OCI-LY1 (cell line): Measurements from ENCODE around the gene TLE3.

Source experiments
- H2AFZ ChIP-seq: fragments of 200-600 bp; sonication (generic), shearing (Covaris generic); 2 replicates; pipeline ENCODE4 v1.6.0; 2014; ENCODE audit warnings: antibody characterized with exemption, mild to moderate bottlenecking, low read length
- H3F3A ChIP-seq: fragments of 200-600 bp; sonication (generic), shearing (Covaris generic); 2 replicates; pipeline ENCODE4 v1.6.0; 2014; ENCODE audit warnings: mild to moderate bottlenecking, antibody characterized with exemption, low read length, moderate library complexity; ENCODE audit not compliant: insufficient read depth
- H3K27ac ChIP-seq: fragments of 200-600 bp; sonication (generic); 2 replicates; pipeline ENCODE4 v1.5.1; 2014; ENCODE audit warnings: low read length, mixed run types, mild to moderate bottlenecking, low read depth; ENCODE audit not compliant: poor library complexity, severe bottlenecking
- H3K27me3 ChIP-seq: fragments of 200-600 bp; sonication (generic); 2 replicates; pipeline ENCODE4 v1.6.0; 2014; ENCODE audit warnings: antibody characterized with exemption, mild to moderate bottlenecking, low read length, moderate library complexity; ENCODE audit not compliant: insufficient read depth
- H3K36me3 ChIP-seq: fragments of 200-600 bp; sonication (generic); 2 replicates; pipeline ENCODE4 v1.6.1; 2014; ENCODE audit warnings: mild to moderate bottlenecking, antibody characterized with exemption, low read length, moderate library complexity, mixed read lengths; ENCODE audit not compliant: insufficient read depth
- H3K4me1 ChIP-seq: fragments of 200-600 bp; sonication (generic); 2 replicates; pipeline ENCODE4 v1.5.1; 2014; ENCODE audit warnings: mild to moderate bottlenecking, low read length, moderate library complexity; ENCODE audit not compliant: insufficient read depth, severe bottlenecking
- H3K4me2 ChIP-seq: fragments of 200-600 bp; sonication (generic), shearing (Covaris generic); 2 replicates; pipeline ENCODE4 v1.6.1; 2014; ENCODE audit warnings: low read length
- H3K4me3 ChIP-seq: fragments of 200-600 bp; sonication (generic); 2 replicates; pipeline ENCODE4 v1.5.1; 2014; ENCODE audit warnings: low read length, low read depth, mild to moderate bottlenecking, mixed read lengths; ENCODE audit not compliant: poor library complexity, severe bottlenecking
- H3K79me2 ChIP-seq: fragments of 200-600 bp; shearing (Covaris generic); 2 replicates; pipeline ENCODE4 v1.6.1; 2016; ENCODE audit warnings: mixed run types, low read length, mixed read lengths; ENCODE audit not compliant: insufficient read depth
- H3K9ac ChIP-seq: fragments of 200-600 bp; sonication (generic), shearing (Covaris generic); 2 replicates; pipeline ENCODE4 v1.6.1; 2014; ENCODE audit warnings: mild to moderate bottlenecking, low read length, mixed read lengths
- H3K9me2 ChIP-seq: fragments of 200-600 bp; sonication (generic), shearing (Covaris generic); 2 replicates; pipeline ENCODE4 v1.6.1; 2014; ENCODE audit warnings: low read depth, mild to moderate bottlenecking, low read length, mixed read lengths
- H3K9me3 ChIP-seq: fragments of 200-600 bp; shearing (Covaris generic); 2 replicates; pipeline ENCODE4 v1.6.1; 2014; ENCODE audit warnings: low read length, mixed read lengths
- H4K20me1 ChIP-seq: fragments of 200-600 bp; sonication (generic), shearing (Covaris generic); 2 replicates; pipeline ENCODE4 v1.6.0; 2016; ENCODE audit warnings: mild to moderate bottlenecking, low read length; ENCODE audit not compliant: insufficient read depth
- CTCF ChIP-seq: fragments of 200-600 bp; sonication (generic), shearing (Covaris generic); IDR thresholded peaks from 2 replicates; pipeline ENCODE4 v1.5.1; 2017; ENCODE audit warnings: mild to moderate bottlenecking, antibody characterized with exemption, low read length, moderate library complexity, mixed read lengths
- EZH2 ChIP-seq: fragments of 200-600 bp; sonication (generic), shearing (Covaris generic); IDR thresholded peaks from 2 replicates; pipeline ENCODE4 v1.8.0; 2017; ENCODE audit warnings: borderline replicate concordance, mixed run types, mild to moderate bottlenecking, antibody characterized with exemption, low read length, moderate library complexity, mixed read lengths

The TLE3 gene

GRCh38 chr15:70050970-70051369, 46.7 kb downstream of the TLE3 start:
- H3K9me2 ChIP-seq = no peaks in the 10 kb centered on the region
- H3K4me1 ChIP-seq = no peaks in the 10 kb centered on the region
- no peak overlapping the region for H3K4me3 ChIP-seq
- no peak overlapping the region for H3K9ac ChIP-seq
- no peaks in the 10 kb centered on the region for H3F3A ChIP-seq
- no peaks in the 10 kb centered on the region for H3K27me3 ChIP-seq
- H2AFZ ChIP-seq = no peak overlapping the region
- H3K79me2 ChIP-seq = no peaks in the 10 kb centered on the region
- H3K27ac ChIP-seq = no peak overlapping the region
- no peaks in the 10 kb centered on the region for H4K20me1 ChIP-seq
- peaks cover 83% of the 10 kb centered on the region for H3K36me3 ChIP-seq
- no peaks in the 10 kb centered on the region for H3K9me3 ChIP-seq
- no peak overlapping the region for H3K4me2 ChIP-seq
- TF ChIP-seq EZH2 (no peak), CTCF (no peak)

GRCh38 chr15:70050441-70050840, 47.3 kb downstream of the TLE3 start:
- H3K79me2 ChIP-seq = no peaks in the 10 kb centered on the region
- H3K9me3 ChIP-seq = no peaks in the 10 kb centered on the region
- peaks cover 78% of the 10 kb centered on the region for H3K36me3 ChIP-seq
- no peaks in the 10 kb centered on the region for H3K27me3 ChIP-seq
- H4K20me1 ChIP-seq = no peaks in the 10 kb centered on the region
- no peak overlapping the region for H3K4me3 ChIP-seq
- H3K9me2 ChIP-seq = no peaks in the 10 kb centered on the region
- H3K4me2 ChIP-seq = no peak overlapping the region
- H3K9ac ChIP-seq = no peak overlapping the region
- no peak overlapping the region for H2AFZ ChIP-seq
- TF ChIP-seq CTCF (no peak), EZH2 (no peak)
- no peak overlapping the region for H3K27ac ChIP-seq
- H3K4me1 ChIP-seq = no peaks in the 10 kb centered on the region
- H3F3A ChIP-seq = no peaks in the 10 kb centered on the region

- no peaks in the 10 kb centered on the region for H4K20me1 ChIP-seq
- no peak overlapping the region for H3K9ac ChIP-seq
- H3K9me2 ChIP-seq = no peaks in the 10 kb centered on the region
- H3K36me3 ChIP-seq = peaks cover 71% of the 10 kb centered on the region
- no peaks in the 10 kb centered on the region for H3K9me3 ChIP-seq
- H3K27ac ChIP-seq = no peak overlapping the region
- H2AFZ ChIP-seq = no peak overlapping the region
- no peaks in the 10 kb centered on the region for H3K4me1 ChIP-seq
- H3K27me3 ChIP-seq = no peaks in the 10 kb centered on the region
- no peaks in the 10 kb centered on the region for H3F3A ChIP-seq
- no peak overlapping the region for H3K4me2 ChIP-seq
- TF ChIP-seq EZH2 = no peak
- no peak for TF ChIP-seq CTCF
- H3K4me3 ChIP-seq = no peak overlapping the region
- H3K79me2 ChIP-seq = no peaks in the 10 kb centered on the region
Measured at GRCh38 chr15:70049701-70050301, 47.9 kb downstream of the TLE3 start.
